Lower leg skin (tissue), 4 donors: ENCODE data around the gene GALNT2. TPM values are rescaled to one million over a fixed set of nuclear protein-coding genes. Genes with fewer than 3 reads are reported as not detected.

Experiments used
- DNase-seq, 2 donors: peaks; one replicate each; pipeline ENCODE4 v3.0.0-alpha.2; 2019; ENCODE audit warnings: low spot score in 2 of 2
- H3K4me3 ChIP-seq: fragments of 200-600 bp; sonication (generic); 2 replicates; pipeline ENCODE4 v1.5.1; 2017; ENCODE audit warnings: mild to moderate bottlenecking, low read depth; ENCODE audit not compliant: poor library complexity, severe bottlenecking
- POLR2A ChIP-seq, 2 donors: fragments of 450-650 bp; IDR thresholded peaks; one replicate each; pipeline ENCODE4 v1.6.1; 2016 to 2017; ENCODE audit warnings: antibody characterized with exemption in 2 of 2, mild to moderate bottlenecking in 1 of 2, moderate library complexity in 1 of 2
- WGBS, 2 donors: methylation state at CpG; one replicate each; pipeline ENCODE4 v1.1.5; 2018; 5-methylcytosine and 5-hydroxymethylcytosine counted together
- intact Hi-C: fragments of 100-400 bp; cut with DNase I; formaldehyde crosslinking; loops from one replicate; pipeline ENCODE4 v1.15.0; 2023; ENCODE audit warnings: low total_unique reads
- total RNA-seq, 4 donors: library from RNA; depleted of rRNA; stranded (reverse); fragments of >200 nt; gene quantifications; one replicate each; pipeline ENCODE4 v1.1.0, GENCODE V29; 2016
- TF ChIP-seq, protein P1 (sequence below), 3 donors: fragments of 450-650 bp; IDR thresholded peaks; one replicate each; pipeline ENCODE4 v1.5.1; 2016; ENCODE audit warnings: antibody characterized with exemption in 3 of 3, mild to moderate bottlenecking in 3 of 3, moderate library complexity in 2 of 3

GALNT2 gene
- total RNA-seq, 4 donors from 2014 or later = 11.0 to 31.0 (median 20.2) TPM

DNA sequence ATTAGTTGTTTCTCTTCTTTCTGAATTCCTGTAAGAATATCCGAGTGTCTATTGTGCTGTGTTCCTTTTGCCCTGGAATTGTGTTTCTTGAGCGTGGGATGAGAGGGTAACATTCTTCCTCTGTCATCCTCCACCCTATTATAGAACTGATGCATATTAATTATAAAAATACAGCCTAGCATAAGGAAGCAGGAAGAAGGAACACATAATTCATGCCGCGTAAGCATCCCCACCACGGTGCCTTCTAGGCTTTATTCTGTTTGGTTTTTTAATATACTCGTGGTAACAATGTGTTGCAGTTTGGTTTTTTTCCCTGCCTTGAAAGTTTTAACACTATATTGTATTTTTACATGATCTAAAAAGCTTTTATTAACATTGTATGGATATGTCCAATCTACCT, 65.7 kb downstream of the GALNT2 start:
- no peak for TF ChIP-seq POLR2A (IDR thresholded peaks at IDR 0.05)
- TF ChIP-seq, protein P1, sequence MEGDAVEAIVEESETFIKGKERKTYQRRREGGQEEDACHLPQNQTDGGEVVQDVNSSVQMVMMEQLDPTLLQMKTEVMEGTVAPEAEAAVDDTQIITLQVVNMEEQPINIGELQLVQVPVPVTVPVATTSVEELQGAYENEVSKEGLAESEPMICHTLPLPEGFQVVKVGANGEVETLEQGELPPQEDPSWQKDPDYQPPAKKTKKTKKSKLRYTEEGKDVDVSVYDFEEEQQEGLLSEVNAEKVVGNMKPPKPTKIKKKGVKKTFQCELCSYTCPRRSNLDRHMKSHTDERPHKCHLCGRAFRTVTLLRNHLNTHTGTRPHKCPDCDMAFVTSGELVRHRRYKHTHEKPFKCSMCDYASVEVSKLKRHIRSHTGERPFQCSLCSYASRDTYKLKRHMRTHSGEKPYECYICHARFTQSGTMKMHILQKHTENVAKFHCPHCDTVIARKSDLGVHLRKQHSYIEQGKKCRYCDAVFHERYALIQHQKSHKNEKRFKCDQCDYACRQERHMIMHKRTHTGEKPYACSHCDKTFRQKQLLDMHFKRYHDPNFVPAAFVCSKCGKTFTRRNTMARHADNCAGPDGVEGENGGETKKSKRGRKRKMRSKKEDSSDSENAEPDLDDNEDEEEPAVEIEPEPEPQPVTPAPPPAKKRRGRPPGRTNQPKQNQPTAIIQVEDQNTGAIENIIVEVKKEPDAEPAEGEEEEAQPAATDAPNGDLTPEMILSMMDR (IDR thresholded peaks at IDR 0.05) = no peak
- 64 to 72% methylated on average over 6 of the region's 6 CpGs for WGBS, 2 donors
- intact Hi-C loops = no loop called here
- H3K4me3 ChIP-seq = no peak overlapping the region
- no peak for DNase-seq

DNA sequence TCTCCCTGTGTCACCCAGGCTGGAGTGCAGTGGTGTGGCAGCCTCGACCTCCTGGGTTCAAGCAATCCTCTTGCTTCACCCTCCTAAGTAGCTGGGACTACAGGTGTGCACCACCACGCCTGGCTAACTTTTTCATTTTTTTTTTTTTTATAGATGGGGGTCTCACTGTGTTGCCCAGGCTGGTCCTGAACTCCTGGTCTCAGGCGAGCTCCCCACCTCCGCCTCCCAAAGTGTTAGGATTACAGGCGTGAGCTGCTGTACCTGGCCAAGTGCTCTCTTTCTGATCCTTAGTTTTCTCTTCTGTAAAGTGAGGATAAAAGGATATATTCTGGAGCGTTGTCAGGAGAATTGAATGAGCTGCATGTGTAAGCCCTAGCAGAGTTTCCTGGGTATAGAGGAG, 68.7 kb downstream of the GALNT2 start:
- intact Hi-C loops = no loop called here
- H3K4me3 ChIP-seq = no peak overlapping the region
- TF ChIP-seq POLR2A (IDR thresholded peaks at IDR 0.05) = no peak
- TF ChIP-seq, protein P1 (IDR thresholded peaks at IDR 0.05) = no peak
- WGBS, 2 donors = 87 to 94% methylated on average over 6 of the region's 6 CpGs
- no peak for DNase-seq

DNA sequence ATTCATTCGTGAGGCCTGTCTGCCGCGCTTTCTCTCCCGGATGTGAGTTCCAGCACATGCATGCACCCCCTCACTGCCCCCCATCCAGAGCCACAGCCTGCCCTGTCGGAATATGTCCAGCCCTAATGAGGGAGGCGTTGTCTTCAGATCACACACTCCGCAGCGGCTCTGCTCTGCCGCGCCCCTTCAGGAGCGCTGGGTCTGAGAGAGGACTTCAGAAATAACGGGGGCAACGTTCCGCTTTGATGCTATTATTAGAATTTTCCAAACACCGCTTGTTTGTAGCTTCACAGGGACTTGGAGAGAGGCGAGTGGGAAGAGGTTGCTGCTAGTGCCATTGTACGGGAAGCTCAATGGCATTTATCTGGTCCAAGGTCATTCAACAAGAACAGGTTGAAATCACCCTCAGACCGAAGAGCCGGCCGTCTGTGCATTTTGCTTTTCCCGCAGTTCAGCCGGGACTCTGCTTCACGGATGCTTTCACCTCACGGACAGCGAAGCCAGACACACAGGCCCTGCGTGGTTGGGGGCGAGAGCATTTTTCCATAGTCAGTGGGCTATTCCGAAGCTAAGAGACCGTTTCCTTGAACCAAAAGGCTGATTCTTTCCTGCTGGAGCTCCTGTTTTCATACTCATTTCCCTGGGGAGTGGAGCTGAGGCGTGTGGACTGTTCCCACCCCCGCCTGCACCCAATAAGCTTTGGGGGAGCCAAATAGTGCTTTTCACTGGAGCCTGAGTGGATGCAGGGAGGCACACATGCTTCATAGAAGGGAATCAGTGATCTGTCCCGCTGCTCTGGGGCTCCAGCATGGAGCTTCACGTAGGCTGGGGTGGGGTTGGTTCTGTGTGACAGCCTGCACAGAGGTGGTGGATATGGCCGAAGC, 69.7 kb downstream of the GALNT2 start:
- no peak for TF ChIP-seq POLR2A (IDR thresholded peaks at IDR 0.05)
- no peak overlapping the region for H3K4me3 ChIP-seq
- intact Hi-C loops = no loop called here
- DNase-seq = no peak
- 75 to 80% methylated on average over 33 to 34 of the region's 34 CpGs for WGBS, 2 donors

DNA sequence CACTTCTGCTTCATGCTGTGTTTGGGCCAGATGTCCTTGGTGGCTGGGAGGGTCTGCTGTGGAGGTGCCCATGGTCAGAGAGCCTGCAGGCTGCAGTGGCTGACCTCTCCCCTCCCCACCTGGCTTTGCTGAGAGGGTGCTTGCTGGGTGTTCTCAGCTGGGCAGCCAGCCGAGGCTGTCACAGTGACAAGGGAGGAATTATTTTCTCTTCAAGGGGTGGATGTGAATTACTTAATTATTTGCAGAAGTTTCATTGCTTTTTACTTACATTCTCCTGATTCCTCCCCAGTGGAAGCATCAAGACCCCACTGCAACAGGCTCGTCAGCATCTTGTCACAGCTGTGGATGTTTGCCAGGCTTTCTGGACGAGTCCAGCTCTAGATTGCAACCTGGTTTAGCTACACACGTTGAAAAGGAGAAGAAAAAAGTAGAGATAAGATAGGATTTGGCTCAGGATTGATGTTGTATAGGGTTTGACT, 70.3 kb downstream of the GALNT2 start:
- TF ChIP-seq, protein P1 (IDR thresholded peaks at IDR 0.05) = no peak
- no peak for TF ChIP-seq POLR2A (IDR thresholded peaks at IDR 0.05)
- WGBS, 2 donors = 52 to 61% methylated on average over 4 of the region's 4 CpGs
- H3K4me3 ChIP-seq = no peak overlapping the region
- intact Hi-C loops = no loop called here
- DNase-seq = no peak

DNA sequence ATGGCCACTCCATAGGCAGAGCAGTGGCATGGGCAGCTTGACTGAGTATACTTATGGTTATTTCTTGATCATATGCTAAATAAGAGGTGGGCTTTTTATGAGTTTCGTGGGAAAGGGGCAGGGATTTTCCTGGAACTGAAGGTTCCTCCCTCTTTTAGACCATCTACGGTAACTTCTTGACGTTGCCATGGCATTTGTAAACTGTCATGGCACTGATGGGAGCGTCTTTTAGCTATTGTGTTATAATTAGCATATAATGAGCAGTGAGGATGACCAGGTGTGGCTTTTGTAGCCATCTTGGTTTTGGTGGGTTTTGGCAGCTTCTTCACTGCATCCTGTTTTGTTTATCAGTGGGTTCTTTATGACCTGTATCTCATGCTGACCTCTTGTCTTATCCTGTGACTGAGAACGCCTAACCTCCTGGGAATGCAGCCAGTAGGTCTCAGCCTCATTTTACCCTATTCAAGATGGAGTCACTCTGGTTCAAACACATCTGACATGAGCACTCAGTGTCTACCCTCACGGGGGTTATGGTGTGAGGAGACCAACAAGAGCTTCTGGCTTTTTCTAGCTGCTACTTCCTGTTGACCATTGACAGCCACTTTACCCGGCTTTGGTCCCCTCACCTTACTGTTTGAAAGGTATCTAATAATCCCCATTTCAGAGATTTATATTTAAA, 71.7 kb downstream of the GALNT2 start:
- TF ChIP-seq, protein P1 (IDR thresholded peaks at IDR 0.05) = no peak
- TF ChIP-seq POLR2A (IDR thresholded peaks at IDR 0.05) = no peak

DNA sequence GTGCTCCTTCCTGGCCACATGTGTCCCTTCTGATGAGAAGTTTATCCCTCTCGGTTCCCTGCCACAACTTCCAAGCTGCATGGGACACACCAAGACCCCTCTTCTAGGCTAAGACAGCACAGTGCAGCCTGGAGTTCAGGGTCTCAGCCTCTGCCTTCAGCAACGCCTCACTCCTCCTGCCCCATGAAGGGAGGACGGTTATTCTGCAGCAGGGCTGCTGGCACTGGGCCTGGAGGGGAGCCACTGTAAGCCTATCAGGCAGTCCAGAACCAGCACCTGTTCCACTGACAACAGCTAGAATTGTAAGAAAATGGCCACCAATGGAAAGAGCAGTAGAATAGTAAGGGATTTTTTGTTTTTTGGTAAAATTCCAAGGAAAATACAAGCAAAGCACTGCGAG, 72.3 kb downstream of the GALNT2 start:
- intact Hi-C loops = no loop called here
- 94 to 96% methylated on average over 4 of the region's 4 CpGs for WGBS, 2 donors
- TF ChIP-seq, protein P1 (IDR thresholded peaks at IDR 0.05) = no peak
- DNase-seq = no peak
- H3K4me3 ChIP-seq = no peak overlapping the region

More for the DNA sequence above, 71.7 kb downstream of the GALNT2 start:
- H3K4me3 ChIP-seq = no peak overlapping the region
- intact Hi-C loops = no loop called here
- DNase-seq = no peak
- 95 to 96% methylated on average over 7 of the region's 7 CpGs for WGBS, 2 donors
